GM12801 (cell line): ENCODE data around the gene FSTL4.

Experiments
- CTCF ChIP-seq: IDR thresholded peaks from one replicate; pipeline ENCODE4 v1.5.1; 2011; ENCODE audit warnings: control low read depth; ENCODE audit not compliant: insufficient read length; ENCODE audit errors: extremely low read depth

Gene FSTL4

GRCh38 chr5:133370036-133370831 lies 242.1 kb downstream of the FSTL4 start:
- TF ChIP-seq CTCF = no peak

- no peak for TF ChIP-seq CTCF
These were observed 243.2 kb downstream of the FSTL4 start for GRCh38 chr5:133368916-133369783.

GRCh38 chr5:133367984-133368383 lies 244.4 kb downstream of the FSTL4 start:
- TF ChIP-seq CTCF = no peak

GRCh38 chr5:133367071-133367786 lies 245.1 kb downstream of the FSTL4 start:
- TF ChIP-seq CTCF = no peak

- no peak for TF ChIP-seq CTCF
These were observed 245.9 kb downstream of the FSTL4 start for GRCh38 chr5:133366438-133366837.

GRCh38 chr5:133365738-133366137 lies 246.6 kb downstream of the FSTL4 start:
- TF ChIP-seq CTCF = no peak
